Measurements from ENCODE around the gene CRACR2B.
A peak's percentile ranks its signal among the peaks of the same experiment; 100 is the strongest.

CRACR2B gene

DNA sequence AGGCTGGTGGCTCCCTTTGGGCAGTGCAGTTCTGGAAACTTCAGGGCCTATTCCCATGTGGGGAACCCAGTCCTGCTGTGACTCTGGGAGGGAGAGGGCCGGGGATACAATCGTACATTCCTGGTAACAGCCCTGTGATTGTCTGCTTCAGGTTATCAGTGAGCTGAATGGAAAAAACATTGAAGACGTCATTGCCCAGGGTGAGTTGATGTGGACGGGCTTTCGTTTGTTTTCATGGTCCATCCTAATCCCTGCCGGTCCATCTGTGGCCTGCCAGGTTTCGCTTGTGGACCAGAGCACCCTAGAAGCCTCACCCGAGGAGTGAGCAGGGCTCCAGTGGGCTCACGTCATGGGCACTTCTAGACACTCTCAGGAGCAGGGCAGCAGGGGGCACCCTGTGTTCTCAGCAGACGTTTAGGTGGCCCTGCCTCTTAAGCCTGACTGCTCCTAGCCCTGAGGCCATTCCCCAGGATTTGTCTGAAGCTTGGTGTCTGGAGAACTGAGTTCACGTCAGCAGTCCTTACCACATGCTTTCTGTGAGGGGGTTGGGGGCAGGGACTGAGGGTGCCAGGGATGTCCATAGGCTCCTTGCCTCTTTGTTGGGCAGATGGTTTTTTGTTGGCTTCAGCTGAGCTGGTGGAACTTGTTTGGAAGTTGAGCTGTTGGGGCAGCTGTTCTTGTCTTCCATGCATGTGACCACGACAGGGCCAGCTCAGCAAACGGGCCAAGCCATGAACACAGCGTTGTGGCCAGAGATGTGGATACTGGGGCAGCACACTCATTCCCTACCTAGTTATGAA is 16.1 kb upstream of the CRACR2B start:
- DNase-seq (ENCODE audit: low spot score): no peak

DNA sequence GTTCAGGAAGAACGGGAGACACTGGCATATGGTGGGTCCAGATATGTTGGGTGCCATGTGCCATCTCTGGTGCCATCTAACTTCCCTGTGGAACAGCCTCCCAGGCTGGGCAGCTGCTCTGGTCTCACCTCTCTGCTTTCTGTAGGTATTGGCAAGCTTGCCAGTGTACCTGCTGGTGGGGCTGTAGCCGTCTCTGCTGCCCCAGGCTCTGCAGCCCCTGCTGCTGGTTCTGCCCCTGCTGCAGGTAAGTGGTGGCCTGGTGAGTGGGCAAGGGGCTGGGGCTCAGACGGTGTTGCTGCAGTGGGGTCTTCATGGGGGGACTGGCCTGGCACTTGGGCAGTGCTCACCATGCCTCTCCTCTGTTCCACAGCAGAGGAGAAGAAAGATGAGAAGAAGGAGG is 15.3 kb upstream of the CRACR2B start:
- no peak for DNase-seq (ENCODE audit: low spot score)

GRCh38 chr11:813072-813455 is 14.7 kb upstream of the CRACR2B start:
- no peak for DNase-seq (ENCODE audit: low spot score)

DNA sequence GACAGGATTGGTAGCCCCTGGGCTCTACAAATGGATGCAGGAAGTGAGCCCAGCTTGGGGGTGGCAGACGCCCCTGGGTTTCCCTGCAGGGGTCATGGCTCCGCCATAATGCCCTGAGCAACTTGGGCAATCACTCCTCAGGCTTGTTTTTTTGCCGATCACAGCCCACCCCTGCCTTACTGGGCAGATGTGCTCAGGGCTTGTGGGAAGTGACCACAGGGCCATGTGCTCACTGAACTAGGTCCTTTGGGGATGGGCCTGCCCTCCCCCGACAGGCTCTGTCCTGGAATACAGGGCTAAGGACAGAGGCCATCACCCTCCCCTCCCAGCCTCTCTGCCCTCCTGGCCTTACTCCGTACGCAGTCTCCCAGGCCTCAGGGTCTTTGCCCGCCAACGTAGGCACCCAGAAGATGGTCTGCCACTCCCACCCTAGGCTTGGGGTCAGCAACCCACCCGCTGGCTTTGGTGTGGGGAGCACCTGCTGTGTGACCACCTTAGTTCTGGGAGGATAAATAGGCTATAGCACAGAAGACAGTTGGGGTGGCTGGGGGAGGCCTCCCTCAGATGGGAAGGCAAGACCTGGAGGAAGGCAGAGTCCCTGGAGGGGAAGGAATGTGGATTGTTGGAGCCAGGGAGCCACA is 14.1 kb upstream of the CRACR2B start:
- DNase-seq (ENCODE audit: low spot score): no peak

- DNase-seq (ENCODE audit: low spot score): no peak
These were observed 11.9 kb upstream of the CRACR2B start for GRCh38 chr11:815675-816432.

DNA sequence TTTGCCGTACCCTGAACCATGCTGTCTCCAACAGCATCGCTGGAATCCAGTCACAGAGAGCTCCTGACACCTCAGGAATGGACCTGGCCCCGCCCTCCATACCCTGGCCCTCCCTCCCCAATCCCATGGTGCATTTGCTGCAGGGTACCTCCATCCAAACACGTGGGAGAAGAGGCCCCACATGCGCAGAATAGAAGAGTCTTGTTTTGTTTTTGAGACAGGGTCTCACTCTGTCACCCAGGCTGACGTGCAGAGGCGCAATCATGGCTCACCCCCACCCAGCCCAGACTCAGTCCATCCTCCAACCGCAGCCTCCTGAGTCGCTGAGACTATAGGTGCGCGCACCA is 11.3 kb upstream of the CRACR2B start:
- DNase-seq (ENCODE audit: low spot score): no peak

GRCh38 chr11:818396-819128 is 9.2 kb upstream of the CRACR2B start, which contains the start of gene PNPLA2:
Gene PNPLA2, plus strand, starts transcription at chr11:818914. Its CDS starts 805 bp downstream, at chr11:819719.
- DNase-seq (ENCODE audit: low spot score): no peak

DNA sequence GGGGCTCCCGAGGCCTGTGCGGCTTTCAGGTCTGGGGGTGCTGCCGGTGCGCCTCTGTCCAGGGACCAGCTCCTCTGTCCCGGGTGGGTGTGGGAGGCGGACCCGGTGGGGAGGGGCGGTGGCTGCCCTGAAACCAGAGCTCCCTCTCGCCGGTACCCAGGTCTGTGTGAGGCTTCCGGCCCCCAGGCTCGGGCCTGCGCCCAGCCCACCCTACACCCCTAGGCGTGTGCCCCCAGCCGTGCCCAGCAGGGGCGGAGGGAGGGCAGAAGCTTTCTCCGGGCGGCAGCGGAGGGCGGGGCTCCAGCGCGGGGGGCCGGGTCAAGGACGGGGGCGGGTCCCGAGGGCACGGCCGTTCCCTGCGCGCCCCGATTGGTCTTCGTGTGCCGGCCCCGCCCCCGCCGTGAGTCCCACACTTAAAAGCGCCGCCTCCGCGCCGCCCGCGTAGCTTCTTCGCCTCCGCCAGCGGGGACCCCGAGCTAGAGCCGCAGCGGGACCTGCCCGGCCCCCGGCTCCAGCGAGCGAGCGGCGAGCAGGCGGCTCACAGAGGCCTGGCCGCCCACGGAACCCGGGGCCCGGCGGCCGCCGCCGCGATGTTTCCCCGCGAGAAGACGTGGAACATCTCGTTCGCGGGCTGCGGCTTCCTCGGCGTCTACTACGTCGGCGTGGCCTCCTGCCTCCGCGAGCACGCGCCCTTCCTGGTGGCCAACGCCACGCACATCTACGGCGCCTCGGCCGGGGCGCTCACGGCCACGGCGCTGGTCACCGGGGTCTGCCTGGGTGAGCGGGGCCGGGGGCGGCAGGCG is 8.4 kb upstream of the CRACR2B start:
- DNase-seq (ENCODE audit: low spot score): peak; percentile 93

GRCh38 chr11:819943-820649 is 7.6 kb upstream of the CRACR2B start:
- peak; percentile 78 for DNase-seq (ENCODE audit: low spot score)

- DNase-seq (ENCODE audit: low spot score): no peak
These were observed 6.8 kb upstream of the CRACR2B start for GRCh38 chr11:820655-821511.

- no peak for DNase-seq (ENCODE audit: low spot score)
These were observed 6.0 kb upstream of the CRACR2B start for GRCh38 chr11:821512-822371.

DNA sequence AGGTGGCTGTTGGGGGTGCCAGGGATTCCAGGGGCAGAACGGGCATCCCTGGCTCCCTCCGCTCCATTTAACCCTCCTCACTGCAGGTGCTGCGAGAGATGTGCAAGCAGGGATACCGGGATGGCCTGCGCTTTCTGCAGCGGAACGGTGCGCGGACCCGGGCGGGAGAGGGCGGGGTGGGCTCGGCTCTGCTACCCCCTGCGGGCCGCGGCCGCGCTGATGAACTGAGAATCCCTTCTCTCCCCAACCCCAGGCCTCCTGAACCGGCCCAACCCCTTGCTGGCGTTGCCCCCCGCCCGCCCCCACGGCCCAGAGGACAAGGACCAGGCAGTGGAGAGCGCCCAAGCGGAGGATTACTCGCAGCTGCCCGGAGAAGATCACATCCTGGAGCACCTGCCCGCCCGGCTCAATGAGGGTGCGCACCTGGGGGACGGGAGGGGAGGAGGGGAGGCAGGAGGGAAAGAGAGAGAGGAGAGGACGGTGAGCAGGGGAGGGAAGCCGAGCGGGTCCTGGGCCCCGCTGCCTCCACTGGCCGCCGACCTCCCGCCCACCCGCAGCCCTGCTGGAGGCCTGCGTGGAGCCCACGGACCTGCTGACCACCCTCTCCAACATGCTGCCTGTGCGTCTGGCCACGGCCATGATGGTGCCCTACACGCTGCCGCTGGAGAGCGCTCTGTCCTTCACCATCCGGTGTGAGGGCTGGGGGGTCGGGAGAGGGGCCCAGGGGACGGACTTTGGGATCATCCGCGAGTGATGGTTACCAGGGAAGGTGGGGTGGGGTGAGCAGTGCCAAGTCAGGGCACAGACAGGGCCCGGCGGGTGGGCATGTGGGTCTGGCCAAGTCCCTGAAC is 4.1 kb upstream of the CRACR2B start:
- DNase-seq (ENCODE audit: low spot score): no peak

DNA sequence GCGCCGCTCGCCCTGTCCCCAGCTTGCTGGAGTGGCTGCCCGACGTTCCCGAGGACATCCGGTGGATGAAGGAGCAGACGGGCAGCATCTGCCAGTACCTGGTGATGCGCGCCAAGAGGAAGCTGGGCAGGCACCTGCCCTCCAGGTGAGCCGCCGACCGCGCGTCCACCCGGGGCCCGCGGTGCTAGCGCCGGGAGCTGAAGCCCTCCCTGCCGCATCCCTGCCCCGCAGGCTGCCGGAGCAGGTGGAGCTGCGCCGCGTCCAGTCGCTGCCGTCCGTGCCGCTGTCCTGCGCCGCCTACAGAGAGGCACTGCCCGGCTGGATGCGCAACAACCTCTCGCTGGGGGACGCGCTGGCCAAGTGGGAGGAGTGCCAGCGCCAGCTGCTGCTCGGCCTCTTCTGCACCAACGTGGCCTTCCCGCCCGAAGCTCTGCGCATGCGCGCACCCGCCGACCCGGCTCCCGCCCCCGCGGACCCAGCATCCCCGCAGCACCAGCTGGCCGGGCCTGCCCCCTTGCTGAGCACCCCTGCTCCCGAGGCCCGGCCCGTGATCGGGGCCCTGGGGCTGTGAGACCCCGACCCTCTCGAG is 3.3 kb upstream of the CRACR2B start:
- DNase-seq (ENCODE audit: low spot score): no peak

GRCh38 chr11:824942-825341 is 2.8 kb upstream of the CRACR2B start:
- no peak for DNase-seq (ENCODE audit: low spot score)

DNA sequence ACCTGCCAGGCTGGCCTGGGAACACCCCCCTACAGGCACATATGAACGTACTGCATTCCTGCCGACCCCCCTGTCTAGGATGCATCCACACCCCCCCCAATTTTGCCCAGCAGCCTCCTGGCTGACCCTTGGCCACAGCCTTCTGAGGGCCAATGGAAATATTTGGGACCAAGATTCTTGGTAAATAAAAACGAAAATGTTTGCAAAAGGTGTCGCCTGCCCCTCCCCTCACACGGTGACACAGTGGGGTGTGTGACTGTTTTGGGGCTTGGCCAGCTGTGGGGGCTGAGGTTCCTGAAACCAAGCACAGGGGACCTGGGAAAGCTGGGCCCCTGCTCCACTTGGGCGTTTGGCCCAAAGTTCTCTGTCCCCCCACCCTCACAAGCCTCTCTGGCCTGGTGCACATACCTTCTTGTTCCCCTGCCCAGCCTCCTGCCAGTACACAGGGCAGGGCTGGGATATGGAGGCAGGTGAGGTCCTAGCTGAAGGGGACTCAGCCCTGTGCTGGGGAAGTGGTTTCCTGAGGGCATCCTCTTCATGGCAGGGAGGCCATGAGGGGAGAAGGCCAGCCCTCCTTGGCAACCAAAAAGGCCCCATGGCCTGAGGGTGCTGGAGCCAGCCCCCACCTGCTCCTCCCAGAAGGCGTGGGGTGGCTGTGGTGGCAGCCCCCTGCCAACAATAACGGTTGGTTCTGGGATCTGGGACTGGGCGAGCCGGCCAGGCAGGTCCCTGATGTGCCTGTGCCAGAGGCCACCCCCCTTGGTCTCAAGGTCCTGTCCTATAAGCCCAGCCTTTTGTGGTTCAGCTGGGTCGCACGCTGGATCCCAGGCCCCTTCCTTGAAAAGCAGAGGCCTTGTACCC is 2.1 kb upstream of the CRACR2B start:
- no peak for DNase-seq (ENCODE audit: low spot score)

DNA sequence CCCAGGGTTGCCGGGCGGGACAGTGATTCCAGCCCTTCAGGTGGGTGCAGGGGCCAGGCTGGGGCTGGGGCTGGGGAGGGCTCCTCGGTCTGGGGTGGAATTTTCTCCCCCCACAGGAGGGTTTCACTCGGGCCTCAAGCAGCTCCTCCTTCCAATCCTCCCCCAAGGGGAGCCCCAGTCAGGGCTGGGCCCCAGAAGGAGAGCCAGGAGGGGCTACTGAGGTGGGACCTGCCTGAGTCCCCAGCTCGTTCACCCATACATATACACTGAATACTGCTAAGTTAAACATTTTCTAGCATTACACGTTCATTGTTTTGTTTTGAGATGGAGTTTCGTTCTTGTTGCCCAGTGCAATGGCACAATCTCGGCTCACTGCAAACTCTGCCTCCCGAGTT is 1.5 kb upstream of the CRACR2B start:
- no peak for DNase-seq (ENCODE audit: low spot score)

DNA sequence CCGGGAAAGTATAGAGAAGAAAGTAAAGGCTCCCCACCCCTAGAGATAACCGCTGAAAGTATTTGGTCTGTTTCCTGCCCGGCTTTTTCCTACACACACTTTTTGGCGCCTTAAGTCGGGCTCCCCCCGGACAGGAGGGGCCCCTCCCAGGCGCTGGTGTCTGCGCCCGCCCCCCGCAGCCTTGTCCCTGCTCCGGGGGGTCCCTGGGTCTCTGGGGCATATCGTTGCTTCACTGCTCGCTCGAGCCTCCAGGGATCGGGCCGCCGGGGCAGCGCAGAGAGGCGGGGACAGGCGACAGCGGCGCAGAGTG is 928 bp upstream of the CRACR2B start:
- no peak for DNase-seq (ENCODE audit: low spot score)
